ENCODE data around the gene IDH3G. TPM values are rescaled to one million over a fixed set of nuclear protein-coding genes. Genes with fewer than 3 reads are reported as not detected.
A peak's percentile ranks its signal among the peaks of the same experiment; 100 is the strongest.

IDH3G gene
- total RNA-seq, 1 donor from 2014 or later = 41.9 TPM

DNA sequence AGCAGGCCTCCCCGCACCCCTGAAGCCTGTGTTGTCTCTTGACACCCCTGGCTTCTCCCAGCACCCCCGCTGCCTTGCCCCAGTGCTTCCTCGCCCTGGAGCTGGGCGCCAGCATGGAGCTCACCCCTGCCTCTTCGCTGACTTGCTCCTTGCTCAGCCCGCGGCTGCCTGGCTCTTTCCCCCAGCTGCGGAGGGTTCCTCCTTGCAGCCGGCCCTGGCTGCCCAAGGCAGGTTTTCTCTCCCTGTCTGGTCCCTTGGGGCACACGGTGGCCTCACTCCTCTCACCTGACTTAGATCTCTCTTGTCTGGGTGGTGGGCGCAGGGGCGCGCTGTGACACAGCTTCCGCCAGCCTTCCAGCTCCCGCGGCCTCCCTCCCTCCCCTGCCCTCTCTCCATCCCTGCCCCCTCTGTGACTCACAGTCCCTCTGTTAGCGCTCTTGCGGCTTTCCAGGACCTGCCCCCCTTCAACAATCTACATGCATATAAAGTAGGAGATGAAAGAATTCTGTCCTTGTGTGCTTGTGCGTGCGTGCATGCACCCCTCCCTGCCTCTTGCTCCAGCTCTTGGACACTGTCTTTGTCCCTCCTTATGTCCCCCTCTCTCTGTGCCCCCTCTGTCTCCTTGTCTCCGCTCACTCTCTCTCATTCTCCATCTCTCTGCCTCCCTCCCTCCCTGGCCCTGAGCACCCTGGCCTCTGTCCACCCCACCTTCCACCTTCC lies 27.9 kb downstream of the IDH3G start:
- Histone ChIP-seq H3K9me3 (ENCODE audit: insufficient read depth, low read depth, low read length) (no peaks in the 10 kb centered on the region), H3K27me3 (ENCODE audit: insufficient read depth, low read length) (no peaks in the 10 kb centered on the region), H3K27ac (ENCODE audit: low read depth, low read length) (peak overlapping the region; percentile 68), H3K4me2 (ENCODE audit: low read length) (peak overlapping the region; percentile 87), H3K36me3 (ENCODE audit: insufficient read depth, low read length) (no peaks in the 10 kb centered on the region), H3K9ac (ENCODE audit: low read length) (peak overlapping the region; percentile 76), H2AFZ (ENCODE audit: low read depth, low read length) (peak overlapping the region; percentile 75), H3K4me3 (ENCODE audit: insufficient read depth, low read depth, low read length) (peak overlapping the region; percentile 39), H3K79me2 (ENCODE audit: insufficient read depth, low read length) (no peaks in the 10 kb centered on the region), H3K4me1 (ENCODE audit: insufficient read depth, low read length) (peaks cover 25% of the 10 kb centered on the region), H4K20me1 (ENCODE audit: insufficient read depth, low read length) (peaks cover 5% of the 10 kb centered on the region)
- TF ChIP-seq, protein P1, sequence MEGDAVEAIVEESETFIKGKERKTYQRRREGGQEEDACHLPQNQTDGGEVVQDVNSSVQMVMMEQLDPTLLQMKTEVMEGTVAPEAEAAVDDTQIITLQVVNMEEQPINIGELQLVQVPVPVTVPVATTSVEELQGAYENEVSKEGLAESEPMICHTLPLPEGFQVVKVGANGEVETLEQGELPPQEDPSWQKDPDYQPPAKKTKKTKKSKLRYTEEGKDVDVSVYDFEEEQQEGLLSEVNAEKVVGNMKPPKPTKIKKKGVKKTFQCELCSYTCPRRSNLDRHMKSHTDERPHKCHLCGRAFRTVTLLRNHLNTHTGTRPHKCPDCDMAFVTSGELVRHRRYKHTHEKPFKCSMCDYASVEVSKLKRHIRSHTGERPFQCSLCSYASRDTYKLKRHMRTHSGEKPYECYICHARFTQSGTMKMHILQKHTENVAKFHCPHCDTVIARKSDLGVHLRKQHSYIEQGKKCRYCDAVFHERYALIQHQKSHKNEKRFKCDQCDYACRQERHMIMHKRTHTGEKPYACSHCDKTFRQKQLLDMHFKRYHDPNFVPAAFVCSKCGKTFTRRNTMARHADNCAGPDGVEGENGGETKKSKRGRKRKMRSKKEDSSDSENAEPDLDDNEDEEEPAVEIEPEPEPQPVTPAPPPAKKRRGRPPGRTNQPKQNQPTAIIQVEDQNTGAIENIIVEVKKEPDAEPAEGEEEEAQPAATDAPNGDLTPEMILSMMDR (IDR thresholded peaks at IDR 0.05; ENCODE audit: insufficient read depth, low read depth, low read length) = no peak
- no peak for TF ChIP-seq EZH2 (IDR thresholded peaks at IDR 0.05; ENCODE audit: insufficient read depth, low read length)
- DNase-seq (ENCODE audit: low read depth) (peak; percentile 61), FAIRE-seq (peak; percentile 5)
- H3K4me1 Mint-ChIP-seq (ENCODE audit: low read depth, unreplicated experiment) = no peaks in the 10 kb centered on the region
- no peak overlapping the region for H3K4me3 Mint-ChIP-seq (ENCODE audit: unreplicated experiment)
- H3K36me3 Mint-ChIP-seq (ENCODE audit: low read depth, unreplicated experiment) = no peaks in the 10 kb centered on the region
- H3K9me3 Mint-ChIP-seq (ENCODE audit: unreplicated experiment) = no peaks in the 10 kb centered on the region
- H3K27ac Mint-ChIP-seq (ENCODE audit: unreplicated experiment) = no peak overlapping the region
- H3K27me3 Mint-ChIP-seq (ENCODE audit: low read depth, unreplicated experiment) = peaks cover 2% of the 10 kb centered on the region

DNA sequence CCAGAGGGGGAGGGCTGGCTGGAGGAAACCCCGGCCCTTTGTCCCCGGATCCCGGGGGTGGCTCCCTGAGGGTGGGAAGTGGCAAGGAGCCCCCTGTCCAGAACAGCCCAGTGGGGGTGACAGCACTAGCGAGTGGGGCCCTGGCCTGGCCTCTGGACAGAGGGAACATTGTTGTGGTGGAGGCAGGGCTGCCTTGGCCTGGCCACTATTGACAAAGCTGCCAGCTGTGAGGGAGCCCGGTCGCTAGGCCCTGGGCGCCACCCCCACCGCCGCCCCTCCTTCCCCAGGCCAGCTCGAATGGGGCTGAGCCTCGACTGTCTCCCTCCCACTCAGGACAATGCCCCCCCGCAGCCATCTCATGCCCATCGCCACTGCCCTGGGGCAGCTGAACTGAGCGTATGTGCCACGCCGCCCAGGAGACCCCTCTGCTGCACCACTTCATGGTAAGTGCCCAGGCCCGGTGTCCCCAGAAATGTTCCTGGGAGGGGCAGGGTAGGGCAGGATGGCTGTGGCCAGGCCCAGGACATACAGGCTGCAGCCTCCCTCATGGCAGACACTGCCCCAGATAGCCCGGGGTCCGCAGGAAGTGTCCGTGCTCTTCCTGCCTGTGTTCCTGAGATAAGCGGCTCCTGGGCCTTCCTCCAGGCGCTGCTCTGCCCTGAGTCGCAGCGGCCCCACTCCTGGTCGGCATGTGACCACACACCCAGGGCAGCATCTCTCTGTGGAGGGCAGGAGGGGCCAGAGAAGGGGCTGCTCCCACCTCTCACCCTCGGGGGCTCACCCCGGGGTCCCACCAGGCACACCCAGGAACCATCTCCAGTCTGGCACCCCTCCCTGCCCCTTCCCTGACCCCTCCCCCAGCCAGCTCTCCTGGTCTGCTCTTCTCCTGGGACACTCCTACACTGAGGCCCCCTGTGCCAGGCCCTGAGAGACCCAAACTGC lies 28.8 kb downstream of the IDH3G start:
- H3K4me1 Mint-ChIP-seq (ENCODE audit: low read depth, unreplicated experiment) = no peaks in the 10 kb centered on the region
- H3K79me2 ChIP-seq (ENCODE audit: insufficient read depth, low read length) = no peaks in the 10 kb centered on the region
- peaks cover 5% of the 10 kb centered on the region for H4K20me1 ChIP-seq (ENCODE audit: insufficient read depth, low read length)
- H2AFZ ChIP-seq (ENCODE audit: low read depth, low read length) = peak overlapping the region; percentile 75
- DNase-seq (ENCODE audit: low read depth) (no peak), FAIRE-seq (no peak)
- H3K27ac ChIP-seq (ENCODE audit: low read depth, low read length) = peak overlapping the region; percentile 68
- peak overlapping the region; percentile 39 for H3K4me3 ChIP-seq (ENCODE audit: insufficient read depth, low read depth, low read length)
- H3K36me3 Mint-ChIP-seq (ENCODE audit: low read depth, unreplicated experiment) = no peaks in the 10 kb centered on the region
- no peak overlapping the region for H3K4me3 Mint-ChIP-seq (ENCODE audit: unreplicated experiment)
- peak overlapping the region; percentile 76 for H3K9ac ChIP-seq (ENCODE audit: low read length)
- no peaks in the 10 kb centered on the region for H3K27me3 ChIP-seq (ENCODE audit: insufficient read depth, low read length)
- H3K4me1 ChIP-seq (ENCODE audit: insufficient read depth, low read length) = peaks cover 25% of the 10 kb centered on the region
- TF ChIP-seq, protein P1 (IDR thresholded peaks at IDR 0.05; ENCODE audit: insufficient read depth, low read depth, low read length) = no peak
- no peak for TF ChIP-seq EZH2 (IDR thresholded peaks at IDR 0.05; ENCODE audit: insufficient read depth, low read length)
- peak overlapping the region; percentile 87 for H3K4me2 ChIP-seq (ENCODE audit: low read length)
- no peaks in the 10 kb centered on the region for H3K9me3 ChIP-seq (ENCODE audit: insufficient read depth, low read depth, low read length)
- H3K27me3 Mint-ChIP-seq (ENCODE audit: low read depth, unreplicated experiment) = peaks cover 2% of the 10 kb centered on the region
- H3K36me3 ChIP-seq (ENCODE audit: insufficient read depth, low read length) = no peaks in the 10 kb centered on the region
- no peaks in the 10 kb centered on the region for H3K9me3 Mint-ChIP-seq (ENCODE audit: unreplicated experiment)
- peak overlapping the region; percentile 41 for H3K27ac Mint-ChIP-seq (ENCODE audit: unreplicated experiment)

All from astrocyte (in vitro differentiated cells and primary cell).